WI38 (cell line): ENCODE data around the gene RBM12.

ENCODE experiments used
- H3K4me3 ChIP-seq: 2 replicates; pipeline ENCODE4 v1.5.1; 2011; ENCODE audit warnings: low read depth, mild to moderate bottlenecking, control low read depth, low read length
- TF ChIP-seq, protein P1 (sequence below): IDR thresholded peaks from 2 replicates; pipeline ENCODE4 v1.5.1; 2012; ENCODE audit warnings: low read depth, mild to moderate bottlenecking, control low read depth, low read length

Gene RBM12

DNA sequence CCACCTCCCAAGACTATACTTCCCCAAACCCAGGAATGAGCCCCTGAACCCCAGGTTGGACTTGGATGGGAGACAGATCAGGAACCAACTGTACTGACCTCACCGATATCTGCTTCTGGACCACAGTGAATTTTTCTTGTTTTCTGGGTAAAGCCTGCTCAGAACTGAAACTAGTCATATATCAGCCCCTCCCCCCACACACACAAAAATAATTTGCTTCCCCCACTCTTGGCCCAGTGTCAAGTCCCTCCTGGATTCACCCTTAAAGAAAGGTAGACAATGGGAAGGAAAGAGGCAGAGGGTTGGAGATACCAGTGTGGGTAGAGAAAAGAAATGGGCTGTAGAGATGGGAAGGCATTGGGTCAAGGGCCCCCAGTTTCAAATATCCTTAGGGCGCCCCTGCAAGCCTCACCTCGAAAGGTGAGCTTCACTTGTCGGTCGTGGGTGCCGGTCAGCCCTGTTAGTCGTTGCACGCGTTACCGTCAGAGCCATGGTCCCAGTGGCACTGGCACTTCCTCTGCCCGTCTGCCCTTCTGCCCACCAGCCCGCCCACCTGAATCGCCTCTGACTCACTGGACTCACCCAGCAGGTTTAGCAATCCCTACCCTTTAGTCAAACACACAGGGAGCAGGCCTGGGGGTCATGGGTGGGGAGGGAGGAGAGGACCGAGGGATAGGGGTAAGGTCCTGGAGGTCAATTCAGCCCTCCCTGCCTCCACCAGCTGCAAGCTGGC lies 57.5 kb downstream of the RBM12 start:
- no peak overlapping the region for H3K4me3 ChIP-seq
- TF ChIP-seq, protein P1, sequence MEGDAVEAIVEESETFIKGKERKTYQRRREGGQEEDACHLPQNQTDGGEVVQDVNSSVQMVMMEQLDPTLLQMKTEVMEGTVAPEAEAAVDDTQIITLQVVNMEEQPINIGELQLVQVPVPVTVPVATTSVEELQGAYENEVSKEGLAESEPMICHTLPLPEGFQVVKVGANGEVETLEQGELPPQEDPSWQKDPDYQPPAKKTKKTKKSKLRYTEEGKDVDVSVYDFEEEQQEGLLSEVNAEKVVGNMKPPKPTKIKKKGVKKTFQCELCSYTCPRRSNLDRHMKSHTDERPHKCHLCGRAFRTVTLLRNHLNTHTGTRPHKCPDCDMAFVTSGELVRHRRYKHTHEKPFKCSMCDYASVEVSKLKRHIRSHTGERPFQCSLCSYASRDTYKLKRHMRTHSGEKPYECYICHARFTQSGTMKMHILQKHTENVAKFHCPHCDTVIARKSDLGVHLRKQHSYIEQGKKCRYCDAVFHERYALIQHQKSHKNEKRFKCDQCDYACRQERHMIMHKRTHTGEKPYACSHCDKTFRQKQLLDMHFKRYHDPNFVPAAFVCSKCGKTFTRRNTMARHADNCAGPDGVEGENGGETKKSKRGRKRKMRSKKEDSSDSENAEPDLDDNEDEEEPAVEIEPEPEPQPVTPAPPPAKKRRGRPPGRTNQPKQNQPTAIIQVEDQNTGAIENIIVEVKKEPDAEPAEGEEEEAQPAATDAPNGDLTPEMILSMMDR = no peak

- TF ChIP-seq, protein P1 = no peak
These were observed 58.6 kb downstream of the RBM12 start for GRCh38 chr20:35606127-35606526.

DNA sequence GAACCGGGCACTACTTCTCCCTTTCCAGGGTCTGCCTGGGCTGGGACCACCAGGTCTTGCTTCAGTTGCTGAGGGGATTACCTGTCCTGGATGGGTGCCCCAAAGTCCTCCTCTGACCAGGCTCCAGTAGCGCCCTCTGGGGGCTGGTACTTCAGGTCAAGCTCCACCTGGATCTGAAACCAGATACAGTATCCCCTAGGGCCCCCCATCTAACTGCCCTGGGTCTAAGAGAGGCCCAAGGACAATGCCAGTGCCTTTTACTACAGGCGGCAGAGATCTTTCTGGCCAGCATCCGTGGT lies 60.3 kb downstream of the RBM12 start:
- TF ChIP-seq, protein P1 = no peak

More at GRCh38 chr20:35606127-35606526, 58.6 kb downstream of the RBM12 start:
- H3K4me3 ChIP-seq = no peak overlapping the region

GRCh38 chr20:35603695-35604448 lies 60.8 kb downstream of the RBM12 start:
- no peak overlapping the region for H3K4me3 ChIP-seq
- TF ChIP-seq, protein P1 = no peak

More for the DNA sequence above, 60.3 kb downstream of the RBM12 start:
- no peak overlapping the region for H3K4me3 ChIP-seq

- TF ChIP-seq, protein P1 = no peak
- no peak overlapping the region for H3K4me3 ChIP-seq
These were observed 61.7 kb downstream of the RBM12 start for GRCh38 chr20:35602851-35603495.

- TF ChIP-seq, protein P1 = no peak
- no peak overlapping the region for H3K4me3 ChIP-seq
These were observed 62.7 kb downstream of the RBM12 start for GRCh38 chr20:35601990-35602389.
